ENCODE results near the gene RARS2.

The RARS2 gene

GRCh38 chr6:87639373-87639772, 49.6 kb upstream of the RARS2 start:
- H3K27ac ChIP-seq (ENCODE audit: extremely low read depth, low read depth, low read length) = no peak overlapping the region
- CTCF ChIA-PET = no interaction called here
- TF ChIP-seq ZNF510 (tag by site-specific recombination; IDR thresholded peaks at IDR 0.05; ENCODE audit: insufficient replicate concordance) (no peak), ZNF148 (tag by site-specific recombination; IDR thresholded peaks at IDR 0.05; ENCODE audit: borderline replicate concordance) (no peak), ZFHX2 (tag by site-specific recombination; conservative IDR thresholded peaks at IDR 0.05) (0 out of 2 replicates have a peak, but pooled peaks have one; percentile 10), ZNF513 (tag by site-specific recombination; IDR thresholded peaks at IDR 0.05) (no peak), ZNF701 (tag by site-specific recombination; IDR thresholded peaks at IDR 0.05) (no peak), ZNF23 (tag by site-specific recombination; IDR thresholded peaks at IDR 0.05; ENCODE audit: borderline replicate concordance) (no peak)
- no peak overlapping the region for H3K4me3 ChIP-seq (ENCODE audit: low read depth, low read length)
- H3K9me3 ChIP-seq (ENCODE audit: control insufficient read depth, insufficient read depth, low read depth, low read length) = no peaks in the 10 kb centered on the region
- H3K36me3 ChIP-seq (ENCODE audit: control insufficient read depth in 2 of 2, insufficient read depth in 1 of 2, low read length in 2 of 2) = peaks cover 23 to 59% of the 10 kb centered on the region in 2 experiments
- POLR2A ChIA-PET = interaction anchor here (0.7 kb wide), 1 partner anchor 250 kb away, joined by 5 read pairs; no protein-coding TSS in a partner anchor
- H3K4me1 ChIP-seq (ENCODE audit: control insufficient read depth, insufficient read depth, low read length) = no peaks in the 10 kb centered on the region

GRCh38 chr6:87637106-87637505, 47.3 kb upstream of the RARS2 start:
- CTCF ChIA-PET = interaction anchor here (0.5 to 0.6 kb wide), 2 partner anchors 13 to 157 kb away, joined by 3 read pairs; no protein-coding TSS in a partner anchor
- peaks cover 20 to 73% of the 10 kb centered on the region in 2 experiments for H3K36me3 ChIP-seq (ENCODE audit: control insufficient read depth in 2 of 2, insufficient read depth in 1 of 2, low read length in 2 of 2)
- POLR2A ChIA-PET = no interaction called here
- TF ChIP-seq PBX3 (CRISPR knock-in tag; IDR thresholded peaks at IDR 0.05) (no peak), ZNF518A (tag by site-specific recombination; conservative IDR thresholded peaks at IDR 0.05; ENCODE audit: low read depth) (no peak), YY1 (tag by site-specific recombination; IDR thresholded peaks at IDR 0.05) (no peak), ZNF221 (tag by site-specific recombination; IDR thresholded peaks at IDR 0.05; ENCODE audit: borderline replicate concordance) (no peak), ZSCAN5A (tag by site-specific recombination; IDR thresholded peaks at IDR 0.05) (no peak), BCL11A (tag by site-specific recombination; IDR thresholded peaks at IDR 0.05; ENCODE audit: low read depth) (no peak), PRDM10 (tag by site-specific recombination; IDR thresholded peaks at IDR 0.05) (no peak), ZNF776 (tag by site-specific recombination; IDR thresholded peaks at IDR 0.05; ENCODE audit: borderline replicate concordance) (no peak), ZNF202 (tag by site-specific recombination; IDR thresholded peaks at IDR 0.05; ENCODE audit: borderline replicate concordance) (no peak), ZNF133 (tag by site-specific recombination; IDR thresholded peaks at IDR 0.05) (no peak), ZNF664 (tag by site-specific recombination; IDR thresholded peaks at IDR 0.05) (no peak), ZNF266 (tag by site-specific recombination; IDR thresholded peaks at IDR 0.05; ENCODE audit: low read depth) (no peak), OVOL3 (tag by site-specific recombination; IDR thresholded peaks at IDR 0.05) (no peak)

More at GRCh38 chr6:87637106-87637505, 47.3 kb upstream of the RARS2 start:
- no peaks in the 10 kb centered on the region for H3K9me3 ChIP-seq (ENCODE audit: control insufficient read depth, insufficient read depth, low read depth, low read length)
- H3K4me1 ChIP-seq (ENCODE audit: control insufficient read depth, insufficient read depth, low read length) = no peaks in the 10 kb centered on the region
- no peak overlapping the region for H3K4me3 ChIP-seq (ENCODE audit: low read depth, low read length)
- H3K27ac ChIP-seq (ENCODE audit: extremely low read depth, low read depth, low read length) = no peak overlapping the region
